HEK293T (cell line): ENCODE data around the gene GYPC.
A peak's percentile ranks its signal among the peaks of the same experiment; 100 is the strongest.
"Not testable (repeated sequence)": the region's sequence is repeated elsewhere in the genome, so short reads cannot be mapped to it uniquely, and the experiment has no call there.

Source experiments
- CTCF ChIA-PET: fragments of 350-600 bp; formaldehyde crosslinking; extraction: SDS; loops from one replicate; lab custom pipeline; 2021; ENCODE audit warnings: antibody characterized with exemption, inconsistent platforms; lab: Yijun Ruan, JAX
- POLR2A ChIA-PET: fragments of 350-600 bp; formaldehyde crosslinking; extraction: SDS; loops from one replicate; lab custom pipeline; 2020; ENCODE audit warnings: antibody characterized with exemption, inconsistent platforms; lab: Yijun Ruan, JAX
- DNase-seq: peaks from one replicate; pipeline ENCODE4 v3.0.0; 2012; ENCODE audit warnings: mixed read lengths; ENCODE audit errors: extremely low spot score
- ARNT ChIP-seq: fragments of 450-650 bp; IDR thresholded peaks from 2 replicates; pipeline ENCODE4 v1.6.1; 2017; ENCODE audit warnings: mild to moderate bottlenecking
- BHLHE40 ChIP-seq: fragments of 450-650 bp; IDR thresholded peaks from 2 replicates; pipeline ENCODE4 v1.6.1; 2016; ENCODE audit warnings: mild to moderate bottlenecking, moderate library complexity, borderline replicate concordance
- CTBP1 ChIP-seq: fragments of 450-650 bp; IDR thresholded peaks from 2 replicates; pipeline ENCODE4 v1.6.1; 2016; ENCODE audit warnings: borderline replicate concordance
- ELF4 ChIP-seq: fragments of 450-650 bp; IDR thresholded peaks from 2 replicates; pipeline ENCODE4 v1.6.1; 2017; ENCODE audit warnings: antibody characterized with exemption
- FOXA1 ChIP-seq: fragments of 450-650 bp; IDR thresholded peaks from 2 replicates; pipeline ENCODE4 v1.6.1; 2016; ENCODE audit warnings: mild to moderate bottlenecking
- FOXK2 ChIP-seq: fragments of 450-650 bp; IDR thresholded peaks from 2 replicates; pipeline ENCODE4 v1.6.1; 2016; ENCODE audit warnings: mild to moderate bottlenecking
- FOXM1 ChIP-seq: fragments of 450-650 bp; IDR thresholded peaks from 2 replicates; pipeline ENCODE4 v1.6.1; 2017; ENCODE audit warnings: mild to moderate bottlenecking, borderline replicate concordance
- HDGF ChIP-seq: fragments of 450-650 bp; IDR thresholded peaks from 2 replicates; pipeline ENCODE4 v1.6.1; 2017; ENCODE audit warnings: antibody characterized with exemption, borderline replicate concordance
- L3MBTL2 ChIP-seq: fragments of 450-650 bp; conservative IDR thresholded peaks from 2 replicates; pipeline ENCODE4 v1.6.1; 2016; ENCODE audit warnings: mild to moderate bottlenecking
- LEF1 ChIP-seq: fragments of 450-650 bp; IDR thresholded peaks from 2 replicates; pipeline ENCODE4 v1.6.1; 2017; ENCODE audit warnings: mild to moderate bottlenecking, borderline replicate concordance
- NFRKB ChIP-seq: fragments of 450-650 bp; IDR thresholded peaks from 2 replicates; pipeline ENCODE4 v1.6.1; 2016; ENCODE audit warnings: mild to moderate bottlenecking, moderate library complexity
- PKNOX1 ChIP-seq: fragments of 450-650 bp; IDR thresholded peaks from 2 replicates; pipeline ENCODE4 v1.6.1; 2016
- SP1 ChIP-seq: fragments of 450-650 bp; IDR thresholded peaks from 2 replicates; pipeline ENCODE4 v1.6.1; 2017
- SUZ12 ChIP-seq: fragments of 450-650 bp; IDR thresholded peaks from 2 replicates; pipeline ENCODE4 v1.6.1; 2016; ENCODE audit warnings: mild to moderate bottlenecking
- TARDBP ChIP-seq: fragments of 450-650 bp; IDR thresholded peaks from 2 replicates; pipeline ENCODE4 v1.6.1; 2016
- ZNF384 ChIP-seq: fragments of 450-650 bp; IDR thresholded peaks from 2 replicates; pipeline ENCODE4 v1.6.1; 2016

The GYPC gene

GRCh38 chr2:126634273-126634861, 21.6 kb upstream of the GYPC start:
- TF ChIP-seq FOXM1 (no peak), CTBP1 (no peak), LEF1 (no peak), ELF4 (no peak), HDGF (no peak), FOXK2 (no peak), SUZ12 (no peak), TARDBP (no peak), FOXA1 (no peak), PKNOX1 (no peak)
- DNase-seq = peak; percentile 47
- POLR2A ChIA-PET = no interaction called here
- CTCF ChIA-PET = interaction anchor here (0.9 kb wide), 1 partner anchor 16 kb away, joined by 3 read pairs; no protein-coding TSS in a partner anchor

GRCh38 chr2:126635281-126635680, 20.7 kb upstream of the GYPC start:
- POLR2A ChIA-PET = no interaction called here
- no peak for DNase-seq
- CTCF ChIA-PET = interaction anchor here (0.6 kb wide), 1 partner anchor 345 kb away, joined by 3 read pairs; no protein-coding TSS in a partner anchor

GRCh38 chr2:126635736-126636135, 20.2 kb upstream of the GYPC start:
- no peak for DNase-seq
- POLR2A ChIA-PET = no interaction called here
- TF ChIP-seq HDGF (no peak), TARDBP (no peak), FOXM1 (no peak), SUZ12 (no peak), PKNOX1 (no peak), ARNT (no peak), LEF1 (no peak), NFRKB (no peak)
- CTCF ChIA-PET = no interaction called here

More at GRCh38 chr2:126635281-126635680, 20.7 kb upstream of the GYPC start:
- TF ChIP-seq CTBP1 = no peak
- TF ChIP-seq FOXM1 = no peak
- no peak for TF ChIP-seq SUZ12
- TF ChIP-seq TARDBP = no peak
- TF ChIP-seq FOXK2 = no peak

- POLR2A ChIA-PET = interaction anchor here (1.4 kb wide), 1 partner anchor 20 kb away, joined by 4 read pairs; no protein-coding TSS in a partner anchor
- CTCF ChIA-PET = no interaction called here
- DNase-seq = no peak
Measured at GRCh38 chr2:126637386-126637785, 18.6 kb upstream of the GYPC start.

GRCh38 chr2:126638746-126639145, 17.2 kb upstream of the GYPC start:
- DNase-seq = no peak
- CTCF ChIA-PET = no interaction called here
- TF ChIP-seq ELF4 (no peak), TARDBP (no peak), FOXA1 (no peak), HDGF (no peak), ZNF384 (no peak), SUZ12 (no peak), ARNT (no peak), L3MBTL2 (no peak), FOXM1 (no peak), NFRKB (no peak), LEF1 (no peak), SP1 (no peak), CTBP1 (no peak), FOXK2 (no peak), BHLHE40 (no peak), PKNOX1 (no peak)
- POLR2A ChIA-PET = no interaction called here

More at GRCh38 chr2:126637386-126637785, 18.6 kb upstream of the GYPC start:
- TF ChIP-seq PKNOX1 (no peak), L3MBTL2 (no peak), FOXA1 (no peak), HDGF (no peak), ELF4 (no peak), ARNT (no peak), CTBP1 (no peak), FOXM1 (no peak), SUZ12 (no peak), NFRKB (no peak), TARDBP (no peak)

GRCh38 chr2:126639276-126639675, 16.7 kb upstream of the GYPC start:
- CTCF ChIA-PET = no interaction called here
- no peak for DNase-seq
- TF ChIP-seq ELF4 = no peak
- TF ChIP-seq FOXM1 = no peak
- TF ChIP-seq SP1 = no peak
- no peak for TF ChIP-seq ARNT
- no peak for TF ChIP-seq HDGF
- no peak for TF ChIP-seq SUZ12
- no peak for TF ChIP-seq CTBP1
- no peak for TF ChIP-seq FOXA1
- TF ChIP-seq FOXK2 = no peak
- TF ChIP-seq PKNOX1 = no peak
- no peak for TF ChIP-seq L3MBTL2
- no peak for TF ChIP-seq ZNF384
- TF ChIP-seq TARDBP = no peak
- TF ChIP-seq LEF1 = no peak
- no peak for TF ChIP-seq NFRKB
- no peak for TF ChIP-seq BHLHE40
- POLR2A ChIA-PET = no interaction called here

- POLR2A ChIA-PET, CTCF ChIA-PET, DNase-seq: not testable (repeated sequence)
Measured at GRCh38 chr2:126641294-126641693, 14.7 kb upstream of the GYPC start.
